Transverse colon (tissue), 3 donors: ENCODE results near the gene BPIFA3.

ENCODE experiments used
- CTCF ChIP-seq, 5 experiments: fragments of 200-600 bp in 3 of 5; fragments of 450-650 bp in 2 of 5; sonication (generic) in 3 of 5; IDR thresholded peaks; 1 replicate in 2 of 5; 2 replicates in 3 of 5; pipeline ENCODE4 v1.5.1; 2016 to 2017; ENCODE audit warnings: antibody characterized with exemption in 5 of 5, inconsistent platforms in 3 of 5, mild to moderate bottlenecking in 2 of 5, moderate library complexity in 1 of 5
- POLR2A ChIP-seq: fragments of 450-650 bp; IDR thresholded peaks from one replicate; pipeline ENCODE4 v1.6.1; 2016; ENCODE audit warnings: antibody characterized with exemption, mild to moderate bottlenecking, moderate library complexity

GRCh38 chr20:33267701-33268100, 50.5 kb downstream of the BPIFA3 start:
- TF ChIP-seq CTCF (IDR thresholded peaks at IDR 0.05) (no peak), POLR2A (no peak)
